H9 (cell line): ENCODE data around the gene APOBEC3A. TPM values are rescaled to one million over a fixed set of nuclear protein-coding genes. Genes with fewer than 3 reads are reported as not detected.

Source experiments
- DNase-seq: peaks from one replicate; pipeline ENCODE4 v3.0.0-alpha.2; 2017
- H2AFZ ChIP-seq: one replicate; pipeline ENCODE4 v1.6.1; 2013; ENCODE audit warnings: mild to moderate bottlenecking, low read length, control low read depth, moderate library complexity
- H2AK5ac ChIP-seq: 2 replicates; pipeline ENCODE4 v1.6.1; 2013; ENCODE audit warnings: low read length, control low read depth, mixed read lengths; ENCODE audit not compliant: insufficient read length
- H2BK120ac ChIP-seq: one replicate; pipeline ENCODE4 v1.6.1; 2013; ENCODE audit warnings: low read depth, mild to moderate bottlenecking, low read length, control low read depth, inconsistent platforms; ENCODE audit not compliant: poor library complexity, severe bottlenecking
- H2BK12ac ChIP-seq: 2 replicates; pipeline ENCODE4 v1.6.1; 2013; ENCODE audit warnings: low read length, control low read depth, mixed read lengths, low read depth; ENCODE audit not compliant: insufficient read length
- H2BK15ac ChIP-seq: 2 replicates; pipeline ENCODE4 v1.6.1; 2013; ENCODE audit warnings: low read depth, low read length, control low read depth
- H2BK20ac ChIP-seq: one replicate; pipeline ENCODE4 v1.6.1; 2013; ENCODE audit warnings: low read depth, mild to moderate bottlenecking, low read length, control low read depth, inconsistent platforms; ENCODE audit not compliant: poor library complexity, severe bottlenecking
- H2BK5ac ChIP-seq: 2 replicates; pipeline ENCODE4 v1.6.1; 2013; ENCODE audit warnings: low read length, control low read depth, mixed read lengths; ENCODE audit not compliant: insufficient read length
- H3K14ac ChIP-seq: 2 replicates; pipeline ENCODE4 v1.6.1; 2013; ENCODE audit warnings: low read length, control low read depth; ENCODE audit not compliant: insufficient read depth
- H3K18ac ChIP-seq: 2 replicates; pipeline ENCODE4 v1.6.1; 2013; ENCODE audit warnings: low read depth, mild to moderate bottlenecking, mixed read lengths, low read length, control low read depth; ENCODE audit not compliant: insufficient read length
- H3K23ac ChIP-seq: 2 replicates; pipeline ENCODE4 v1.6.1; 2013; ENCODE audit warnings: low read length, control low read depth, mixed read lengths, low read depth; ENCODE audit not compliant: insufficient read length
- H3K23me2 ChIP-seq: 2 replicates; pipeline ENCODE4 v1.6.1; 2013; ENCODE audit warnings: low read depth, mild to moderate bottlenecking, mixed read lengths, low read length, control low read depth; ENCODE audit not compliant: insufficient read length, poor library complexity, severe bottlenecking
- H3K27ac ChIP-seq: 2 replicates; pipeline ENCODE4 v1.5.1; 2013; ENCODE audit warnings: low read length, control low read depth, mixed read lengths, low read depth; ENCODE audit not compliant: insufficient read length
- H3K27me3 ChIP-seq: 2 replicates; pipeline ENCODE4 v1.6.1; 2013; ENCODE audit warnings: low read length, control low read depth, inconsistent platforms; ENCODE audit not compliant: insufficient read depth
- H3K4ac ChIP-seq: 2 replicates; pipeline ENCODE4 v1.6.1; 2013; ENCODE audit warnings: low read depth, mild to moderate bottlenecking, control low read depth, inconsistent platforms, low read length, moderate library complexity
- H3K4me1 ChIP-seq: 2 replicates; pipeline ENCODE4 v1.6.1; 2013; ENCODE audit warnings: low read length, control low read depth, inconsistent platforms; ENCODE audit not compliant: insufficient read depth
- H3K4me2 ChIP-seq: 2 replicates; pipeline ENCODE4 v1.6.1; 2013; ENCODE audit warnings: low read length, control low read depth, mixed read lengths; ENCODE audit not compliant: insufficient read length, insufficient read depth
- H3K56ac ChIP-seq: 2 replicates; pipeline ENCODE4 v1.6.1; 2013; ENCODE audit warnings: low read depth, mild to moderate bottlenecking, mixed read lengths, low read length, control low read depth; ENCODE audit not compliant: insufficient read length
- H3K79me1 ChIP-seq: 2 replicates; pipeline ENCODE4 v1.6.1; 2013; ENCODE audit warnings: low read depth, mild to moderate bottlenecking, moderate library complexity, low read length, control low read depth, inconsistent platforms; ENCODE audit not compliant: insufficient read depth, poor library complexity, severe bottlenecking
- H3K79me2 ChIP-seq: 2 replicates; pipeline ENCODE4 v1.6.1; 2013; ENCODE audit warnings: low read length, control low read depth, inconsistent platforms; ENCODE audit not compliant: insufficient read depth
- H3K9ac ChIP-seq: 2 replicates; pipeline ENCODE4 v1.6.1; 2013; ENCODE audit warnings: low read length, control low read depth, mixed read lengths; ENCODE audit not compliant: insufficient read length; ENCODE audit errors: extremely low read depth
- H3K9me3 ChIP-seq: one replicate; pipeline ENCODE4 v1.6.1; 2013; ENCODE audit warnings: low read depth, low read length, inconsistent platforms; ENCODE audit not compliant: control insufficient read depth
- H3T11ph ChIP-seq: one replicate; pipeline ENCODE4 v1.6.1; 2013; ENCODE audit warnings: mild to moderate bottlenecking, low read length, control low read depth, inconsistent platforms
- H4K20me1 ChIP-seq: one replicate; pipeline ENCODE4 v1.6.1; 2013; ENCODE audit not compliant: control insufficient read depth, insufficient read length, insufficient read depth
- H4K5ac ChIP-seq: 2 replicates; pipeline ENCODE4 v1.6.1; 2013; ENCODE audit warnings: low read depth, mild to moderate bottlenecking, mixed read lengths, low read length, control low read depth; ENCODE audit not compliant: insufficient read length
- H4K8ac ChIP-seq: replicated peaks from 2 replicates; pipeline ENCODE4 v1.6.1; 2013; ENCODE audit warnings: low read length, control low read depth, mixed read lengths, low read depth; ENCODE audit not compliant: insufficient read length
- H4K91ac ChIP-seq: 2 replicates; pipeline ENCODE4 v1.6.1; 2013; ENCODE audit warnings: low read depth, mild to moderate bottlenecking, moderate library complexity, mixed read lengths, low read length, control low read depth; ENCODE audit not compliant: insufficient read length
- H3K27ac Mint-ChIP-seq, 3 experiments: 2 replicates in 2 of 3; 3 replicates in 1 of 3; pipeline ENCODE4 v1.8.0; 2020 to 2021; ENCODE audit warnings: mixed read lengths in 3 of 3, mild to moderate bottlenecking in 1 of 3, moderate library complexity in 1 of 3
- H3K27me3 Mint-ChIP-seq: 2 replicates; pipeline ENCODE4 v1.8.0; 2021; ENCODE audit warnings: low read depth, mild to moderate bottlenecking, moderate library complexity, mixed read lengths
- H3K36me3 Mint-ChIP-seq, 3 experiments: 2 replicates in 2 of 3; 3 replicates in 1 of 3; pipeline ENCODE4 v1.8.0; 2020 to 2021; ENCODE audit warnings: low read depth in 3 of 3, mixed read lengths in 3 of 3; ENCODE audit not compliant: insufficient read depth in 1 of 3
- H3K4me1 Mint-ChIP-seq, 2 experiments: 2 replicates each; pipeline ENCODE4 v1.8.0; 2020; ENCODE audit warnings: mixed read lengths in 2 of 2
- H3K4me3 Mint-ChIP-seq, 2 experiments: 2 replicates in 1 of 2; 3 replicates in 1 of 2; pipeline ENCODE4 v1.8.0; 2020 to 2021; ENCODE audit warnings: mild to moderate bottlenecking in 2 of 2, mixed read lengths in 2 of 2, moderate library complexity in 1 of 2
- H3K9me3 Mint-ChIP-seq, 2 experiments: 2 replicates in 1 of 2; 3 replicates in 1 of 2; pipeline ENCODE4 v1.8.0; 2020; ENCODE audit warnings: mild to moderate bottlenecking in 2 of 2, mixed read lengths in 2 of 2, moderate library complexity in 1 of 2
- CTCF ChIP-seq: fragments of 200-600 bp; sonication (generic); conservative IDR thresholded peaks from 3 replicates; pipeline ENCODE4 v1.8.0; 2021; ENCODE audit warnings: antibody characterized with exemption, mild to moderate bottlenecking
- WGBS: extraction: QIAGEN DNeasy Blood & Tissue Kit; methylation state at CpG from one replicate; pipeline ENCODE4 v1.1.7; 2013; ENCODE audit warnings: missing lambda C conversion rate, low lambda C conversion rate, mixed read lengths; ENCODE audit not compliant: insufficient read length; ENCODE audit errors: extremely low coverage; 5-methylcytosine and 5-hydroxymethylcytosine counted together
- total RNA-seq: library from RNA; stranded (reverse); gene quantifications from 2 replicates; pipeline ENCODE4 v1.2.1, GENCODE V29; 2021

APOBEC3A gene
- total RNA-seq, 1 experiment from 2014 or later: not detected

DNA sequence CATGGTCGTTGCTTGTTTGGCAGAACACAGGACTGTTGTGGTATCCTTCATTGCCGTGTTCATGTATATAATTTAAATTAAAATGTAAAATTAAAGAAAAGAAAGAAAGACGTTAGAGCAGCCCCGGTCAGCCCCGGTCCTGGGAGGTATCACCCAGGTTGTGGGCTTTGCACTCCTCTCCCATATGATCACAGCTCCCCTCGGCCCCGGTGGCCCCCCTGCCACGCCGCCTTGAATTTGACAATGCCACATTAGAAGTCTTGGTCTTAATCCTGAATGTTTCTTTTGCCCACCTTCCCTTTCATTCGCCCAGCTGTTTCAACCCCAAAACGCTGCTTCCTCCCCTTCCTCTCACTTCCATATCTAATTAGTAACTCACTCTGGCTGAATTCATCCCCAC is 11.4 kb downstream of the APOBEC3A start:
- H3K27me3 Mint-ChIP-seq: peaks cover 16% of the 10 kb centered on the region
- Histone ChIP-seq H4K20me1 (no peaks in the 10 kb centered on the region), H3K9ac (no peak overlapping the region), H3K4me2 (no peak overlapping the region), H3K79me1 (no peaks in the 10 kb centered on the region), H2BK12ac (no peak overlapping the region), H3T11ph (no peak overlapping the region), H3K14ac (no peak overlapping the region), H3K9me3 (no peaks in the 10 kb centered on the region), H2BK15ac (no peak overlapping the region), H3K27ac (no peak overlapping the region), H2BK5ac (no peak overlapping the region), H3K23ac (no peak overlapping the region), H3K4ac (no peak overlapping the region), H2BK20ac (no peak overlapping the region), H4K8ac (no peak overlapping the region), H2AFZ (no peak overlapping the region), H3K27me3 (no peaks in the 10 kb centered on the region), H4K5ac (no peak overlapping the region), H3K23me2 (no peaks in the 10 kb centered on the region), H3K79me2 (no peaks in the 10 kb centered on the region), H3K18ac (no peak overlapping the region), H3K56ac (no peak overlapping the region), H3K4me1 (no peaks in the 10 kb centered on the region; the same call in 1 of the 2 replicates), H4K91ac (no peak overlapping the region), H2AK5ac (no peak overlapping the region), H2BK120ac (no peak overlapping the region)
- H3K27ac Mint-ChIP-seq: no peak overlapping the region
- no peak for TF ChIP-seq CTCF
- DNase-seq: no peak
- no peak overlapping the region for H3K4me3 Mint-ChIP-seq
- H3K9me3 Mint-ChIP-seq: no peaks in the 10 kb centered on the region; a peak in 2 of 5 replicates
- H3K36me3 Mint-ChIP-seq: no peaks in the 10 kb centered on the region
- WGBS: no CpG with 5 or more reads among the region's 11 CpGs
- peaks cover 15 to 21% of the 10 kb centered on the region in 2 experiments for H3K4me1 Mint-ChIP-seq
